GM23338 (cell line): Measurements from ENCODE around the gene B3GAT2. TPM values are rescaled to one million over a fixed set of nuclear protein-coding genes. Genes with fewer than 3 reads are reported as not detected.

Source experiments
- ATAC-seq: fragments of 200-7000 bp; cut with Tn5 transposase; 3 replicates; pipeline ENCODE4 v1.9.1; 2020
- DNase-seq: peaks from one replicate; pipeline ENCODE4 v3.0.0-alpha.2; 2015; ENCODE audit warnings: low spot score
- H2AFZ ChIP-seq: fragments of 200-600 bp; sonication (generic); 2 replicates; pipeline ENCODE4 v1.8.0; 2016; ENCODE audit warnings: antibody characterized with exemption, mild to moderate bottlenecking, moderate library complexity
- H3F3A ChIP-seq: fragments of 200-600 bp; sonication (generic); replicated peaks from 2 replicates; pipeline ENCODE4 v1.8.0; 2017; ENCODE audit warnings: antibody characterized with exemption, mixed run types, low read depth
- H3K27ac ChIP-seq: fragments of 200-600 bp; sonication (generic); 2 replicates; pipeline ENCODE4 v1.6.1; 2016; ENCODE audit warnings: low read depth
- H3K27me3 ChIP-seq: fragments of 200-600 bp; sonication (generic); 2 replicates; pipeline ENCODE4 v1.8.0; 2016; ENCODE audit warnings: mild to moderate bottlenecking, mixed run types, moderate library complexity; ENCODE audit not compliant: insufficient read depth
- H3K36me3 ChIP-seq: fragments of 200-600 bp; sonication (generic); 2 replicates; pipeline ENCODE4 v1.8.0; 2016; ENCODE audit warnings: mild to moderate bottlenecking; ENCODE audit not compliant: insufficient read depth
- H3K4me1 ChIP-seq: fragments of 200-600 bp; sonication (generic); 2 replicates; pipeline ENCODE4 v1.8.0; 2016; ENCODE audit warnings: mild to moderate bottlenecking, moderate library complexity; ENCODE audit not compliant: insufficient read depth
- H3K4me2 ChIP-seq: fragments of 200-600 bp; sonication (generic); 2 replicates; pipeline ENCODE4 v1.7.1; 2017; ENCODE audit warnings: mixed run types
- H3K4me3 ChIP-seq: fragments of 200-600 bp; sonication (generic); 2 replicates; pipeline ENCODE4 v1.6.1; 2016; ENCODE audit warnings: mixed run types
- H3K79me2 ChIP-seq: fragments of 200-600 bp; sonication (generic); replicated peaks from 2 replicates; pipeline ENCODE4 v1.8.0; 2017; ENCODE audit warnings: mild to moderate bottlenecking; ENCODE audit not compliant: insufficient read depth
- H3K9me2 ChIP-seq: fragments of 200-600 bp; sonication (generic); 2 replicates; pipeline ENCODE4 v1.8.0; 2017; ENCODE audit not compliant: insufficient read depth
- H4K20me1 ChIP-seq: fragments of 200-600 bp; sonication (generic); replicated peaks from 2 replicates; pipeline ENCODE4 v1.8.0; 2017; ENCODE audit warnings: mild to moderate bottlenecking; ENCODE audit not compliant: insufficient read depth
- H3K27ac Mint-ChIP-seq: 2 replicates; pipeline ENCODE4 v1.8.0; 2020; ENCODE audit warnings: inconsistent platforms, mild to moderate bottlenecking, moderate library complexity, mixed read lengths
- H3K27me3 Mint-ChIP-seq: 3 replicates; pipeline ENCODE4 v1.8.0; 2022; ENCODE audit warnings: low read depth, mild to moderate bottlenecking, moderate library complexity, mixed read lengths, inconsistent platforms; ENCODE audit not compliant: insufficient read depth, poor library complexity
- H3K36me3 Mint-ChIP-seq: 3 replicates; pipeline ENCODE4 v1.8.0; 2021; ENCODE audit warnings: low read depth, mild to moderate bottlenecking, inconsistent platforms, moderate library complexity, mixed read lengths
- H3K4me1 Mint-ChIP-seq: 3 replicates; pipeline ENCODE4 v1.8.0; 2020; ENCODE audit warnings: mild to moderate bottlenecking, inconsistent platforms, mixed read lengths
- H3K4me3 Mint-ChIP-seq: 3 replicates; pipeline ENCODE4 v1.8.0; 2021; ENCODE audit warnings: moderate library complexity, mild to moderate bottlenecking, inconsistent platforms, mixed read lengths
- H3K9me3 Mint-ChIP-seq: 3 replicates; pipeline ENCODE4 v1.8.0; 2020; ENCODE audit warnings: moderate library complexity, mild to moderate bottlenecking, inconsistent platforms, mixed read lengths
- CREB1 ChIP-seq: fragments of 250-450 bp; sonication (Bioruptor Pico); IDR thresholded peaks from 2 replicates; pipeline ENCODE4 v1.5.0; 2020; ENCODE audit warnings: low read depth, mild to moderate bottlenecking, moderate library complexity
- ETS1 ChIP-seq: IDR thresholded peaks from 2 replicates; pipeline ENCODE4 v1.6.1; 2016; ENCODE audit warnings: antibody characterized with exemption
- EZH2 ChIP-seq: fragments of 200-600 bp; sonication (generic); IDR thresholded peaks from one replicate; pipeline ENCODE4 v1.8.0; 2017; ENCODE audit warnings: antibody characterized with exemption, mild to moderate bottlenecking, low read depth; ENCODE audit not compliant: unreplicated experiment
- EZH2phosphoT487 ChIP-seq: fragments of 200-600 bp; sonication (generic); IDR thresholded peaks from one replicate; pipeline ENCODE4 v1.8.1; 2018; ENCODE audit warnings: antibody characterized with exemption; ENCODE audit not compliant: unreplicated experiment
- JUNB ChIP-seq: IDR thresholded peaks from one replicate; pipeline ENCODE4 v1.6.1; 2016; ENCODE audit warnings: antibody characterized with exemption; ENCODE audit not compliant: unreplicated experiment
- NANOG ChIP-seq: IDR thresholded peaks from 2 replicates; pipeline ENCODE4 v1.6.1; 2016; ENCODE audit warnings: antibody characterized with exemption, borderline replicate concordance
- POLR2AphosphoS5 ChIP-seq: IDR thresholded peaks from 2 replicates; pipeline ENCODE4 v1.6.1; 2016; ENCODE audit warnings: antibody characterized with exemption, low read depth
- REST ChIP-seq: IDR thresholded peaks from one replicate; pipeline ENCODE4 v1.6.1; 2018; ENCODE audit warnings: antibody characterized with exemption; ENCODE audit not compliant: unreplicated experiment
- STAT1 ChIP-seq: IDR thresholded peaks from one replicate; pipeline ENCODE4 v1.6.1; 2016; ENCODE audit warnings: antibody characterized with exemption; ENCODE audit not compliant: unreplicated experiment
- ZNF114 ChIP-seq: fragments of 250-450 bp; sonication (Bioruptor Pico); IDR thresholded peaks from 2 replicates; pipeline ENCODE4 v1.5.0; 2020; ENCODE audit warnings: mild to moderate bottlenecking, moderate library complexity
- ZNF331 ChIP-seq: fragments of 250-450 bp; sonication (Bioruptor Pico); IDR thresholded peaks from 2 replicates; pipeline ENCODE4 v1.5.0; 2020; ENCODE audit warnings: low read depth, mild to moderate bottlenecking, moderate library complexity
- ZNF462 ChIP-seq: fragments of 250-450 bp; sonication (Bioruptor Pico); IDR thresholded peaks from 2 replicates; pipeline ENCODE4 v1.5.0; 2020; ENCODE audit warnings: mild to moderate bottlenecking, moderate library complexity
- polyA plus RNA-seq: library from polyadenylated mRNA; unstranded; fragments of >200 nt; fragmentation: Nextera tagmentation; extraction: Ambion mirVana; gene quantifications from 2 replicates; pipeline ENCODE4 v1.2.1, GENCODE V29; 2016
- total RNA-seq: library from RNA; depleted of rRNA; stranded (reverse); fragments of >200 nt; shearing (Covaris generic); gene quantifications from 2 replicates; pipeline ENCODE4 v1.2.3, GENCODE V29; 2014
- TF ChIP-seq, protein P1 (sequence below), 2 experiments: fragments of 200-600 bp in 1 of 2; sonication (generic) in 1 of 2; conservative IDR thresholded peaks; 2 replicates each; pipeline versions ENCODE4 v1.5.1 to v1.6.1; 2016 to 2017; ENCODE audit warnings: antibody characterized with exemption in 2 of 2, low read depth in 2 of 2, mild to moderate bottlenecking in 2 of 2, moderate library complexity in 1 of 2

Gene B3GAT2
- total and polyA plus RNA-seq, 2 experiments from 2014 or later = 1.7 to 1.8 TPM

DNA sequence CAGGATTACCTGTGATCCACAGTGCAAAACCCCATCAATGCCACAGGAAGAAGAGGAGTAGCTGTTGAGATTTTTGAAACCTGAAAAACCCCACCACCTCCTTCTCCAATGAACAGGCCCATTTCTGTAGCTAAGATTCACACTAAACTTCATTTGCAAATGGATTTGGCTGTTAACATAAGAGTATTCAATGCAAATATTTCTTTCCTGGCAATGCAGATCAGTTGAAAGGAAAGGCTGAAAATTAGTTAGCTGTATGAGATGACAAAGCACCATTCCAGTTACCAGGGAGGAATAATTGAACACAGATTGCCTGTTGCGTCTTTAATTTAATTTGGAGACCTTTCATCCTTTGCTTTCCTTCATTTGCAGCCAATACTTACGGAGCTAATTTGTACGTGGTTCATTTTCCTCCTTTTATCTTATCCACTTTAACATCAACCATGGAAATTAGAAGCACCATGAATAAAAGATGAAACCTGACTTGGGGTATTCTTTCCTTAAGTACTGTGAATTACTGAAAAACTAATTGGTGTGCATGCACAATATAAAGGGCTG, 4.2 kb downstream of the B3GAT2 start:
- ATAC-seq (no peak), DNase-seq (no peak)
- peak overlapping the region; percentile 57 for H3K4me2 ChIP-seq
- peaks cover 46% of the 10 kb centered on the region for H3K27me3 ChIP-seq
- no peaks in the 10 kb centered on the region for H3K36me3 ChIP-seq
- H3K36me3 Mint-ChIP-seq = no peaks in the 10 kb centered on the region; the same call in 2 of the 3 replicates
- no peak overlapping the region for H3K4me3 Mint-ChIP-seq
- no peaks in the 10 kb centered on the region for H3K9me2 ChIP-seq
- no peaks in the 10 kb centered on the region for H4K20me1 ChIP-seq
- H3K4me1 Mint-ChIP-seq = peaks cover 27% of the 10 kb centered on the region
- H3K4me1 ChIP-seq = peaks cover 15% of the 10 kb centered on the region
- no peak overlapping the region for H3K27ac ChIP-seq
- no peaks in the 10 kb centered on the region for H3F3A ChIP-seq
- no peak overlapping the region for H3K4me3 ChIP-seq
- TF ChIP-seq ZNF462 (CRISPR knock-in tag) (no peak), ETS1 (no peak), JUNB (no peak), ZNF114 (CRISPR knock-in tag) (no peak), POLR2AphosphoS5 (no peak), ZNF331 (no peak), EZH2 (no peak), REST (no peak), EZH2phosphoT487 (no peak), CREB1 (CRISPR knock-in tag) (no peak), NANOG (no peak), STAT1 (no peak)
- TF ChIP-seq, protein P1, sequence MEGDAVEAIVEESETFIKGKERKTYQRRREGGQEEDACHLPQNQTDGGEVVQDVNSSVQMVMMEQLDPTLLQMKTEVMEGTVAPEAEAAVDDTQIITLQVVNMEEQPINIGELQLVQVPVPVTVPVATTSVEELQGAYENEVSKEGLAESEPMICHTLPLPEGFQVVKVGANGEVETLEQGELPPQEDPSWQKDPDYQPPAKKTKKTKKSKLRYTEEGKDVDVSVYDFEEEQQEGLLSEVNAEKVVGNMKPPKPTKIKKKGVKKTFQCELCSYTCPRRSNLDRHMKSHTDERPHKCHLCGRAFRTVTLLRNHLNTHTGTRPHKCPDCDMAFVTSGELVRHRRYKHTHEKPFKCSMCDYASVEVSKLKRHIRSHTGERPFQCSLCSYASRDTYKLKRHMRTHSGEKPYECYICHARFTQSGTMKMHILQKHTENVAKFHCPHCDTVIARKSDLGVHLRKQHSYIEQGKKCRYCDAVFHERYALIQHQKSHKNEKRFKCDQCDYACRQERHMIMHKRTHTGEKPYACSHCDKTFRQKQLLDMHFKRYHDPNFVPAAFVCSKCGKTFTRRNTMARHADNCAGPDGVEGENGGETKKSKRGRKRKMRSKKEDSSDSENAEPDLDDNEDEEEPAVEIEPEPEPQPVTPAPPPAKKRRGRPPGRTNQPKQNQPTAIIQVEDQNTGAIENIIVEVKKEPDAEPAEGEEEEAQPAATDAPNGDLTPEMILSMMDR (conservative IDR thresholded peaks at IDR 0.05; ENCODE audit: low read depth in 2 of 2) = no peak
- H3K27ac Mint-ChIP-seq = no peak overlapping the region
- no peak overlapping the region for H2AFZ ChIP-seq
- no peaks in the 10 kb centered on the region for H3K79me2 ChIP-seq
- no peaks in the 10 kb centered on the region; the same call in 1 of the 3 replicates for H3K9me3 Mint-ChIP-seq
- H3K27me3 Mint-ChIP-seq = peaks cover 34% of the 10 kb centered on the region
